ENCODE data around the gene DNTT.

Gene DNTT

GRCh38 chr10:96379758-96380157 is 75.5 kb downstream of the DNTT start:
- no peak for TF ChIP-seq CTCF (IDR thresholded peaks at IDR 0.05; ENCODE audit: extremely low read depth, missing control alignments)
- DNase-seq (ENCODE audit: low spot score) = no peak

GRCh38 chr10:96380821-96381220 is 76.6 kb downstream of the DNTT start:
- no peak for TF ChIP-seq CTCF (IDR thresholded peaks at IDR 0.05; ENCODE audit: extremely low read depth, missing control alignments)

GRCh38 chr10:96384506-96384905 is 80.3 kb downstream of the DNTT start:
- TF ChIP-seq CTCF (IDR thresholded peaks at IDR 0.05; ENCODE audit: extremely low read depth, missing control alignments) = no peak
- no peak for DNase-seq (ENCODE audit: low spot score)

More at GRCh38 chr10:96380821-96381220, 76.6 kb downstream of the DNTT start:
- DNase-seq (ENCODE audit: low spot score) = no peak

GRCh38 chr10:96387161-96387560 is 82.9 kb downstream of the DNTT start:
- TF ChIP-seq CTCF (IDR thresholded peaks at IDR 0.05; ENCODE audit: extremely low read depth, missing control alignments) = no peak
- DNase-seq (ENCODE audit: low spot score) = no peak

GRCh38 chr10:96387601-96388000 is 83.4 kb downstream of the DNTT start:
- DNase-seq (ENCODE audit: low spot score) = no peak
- no peak for TF ChIP-seq CTCF (IDR thresholded peaks at IDR 0.05; ENCODE audit: extremely low read depth, missing control alignments)
